ENCODE data around the gene KLK10. TPM values are rescaled to one million over a fixed set of nuclear protein-coding genes. Genes with fewer than 3 reads are reported as not detected.

Gene KLK10
- total RNA-seq, 1 experiment from 2014 or later: 33.6 TPM

GRCh38 chr19:50981587-50982146 lies 37.8 kb downstream of the KLK10 start (continued):
- TF ChIP-seq ZBTB33 (IDR thresholded peaks at IDR 0.05; ENCODE audit: extremely low read depth, insufficient replicate concordance, low read length): no peak
- TF ChIP-seq TCF7L2 (IDR thresholded peaks at IDR 0.05; ENCODE audit: borderline replicate concordance, extremely low read depth, insufficient read depth, insufficient read length): no peak
- TF ChIP-seq CTCF (IDR thresholded peaks at IDR 0.05 in 2 of 3, conservative IDR thresholded peaks at IDR 0.05 in 1 of 3; ENCODE audit: borderline replicate concordance in 1 of 3, insufficient read depth in 1 of 3, low read depth in 2 of 3, low read length in 2 of 3): no peak
- no peak for TF ChIP-seq EGR1 (IDR thresholded peaks at IDR 0.05; ENCODE audit: low read depth)
- TF ChIP-seq EZH2phosphoT487 (IDR thresholded peaks at IDR 0.05; ENCODE audit: borderline replicate concordance): no peak

- H3K9me3 ChIP-seq (ENCODE audit: control insufficient read depth in 1 of 2, insufficient read depth in 1 of 2, low read depth in 1 of 2, low read length in 2 of 2): no peaks in the 10 kb centered on the region
- H3K4me3 ChIP-seq (replicated peaks in 1 of 2; ENCODE audit: low read depth in 1 of 2, low read length in 2 of 2): no peak overlapping the region
- H3K79me2 ChIP-seq (ENCODE audit: insufficient read depth, low read length): no peaks in the 10 kb centered on the region
- DNase-seq (ENCODE audit: low read depth, low spot score) (no peak), ATAC-seq (no peak)
- no peak overlapping the region for H3K27ac ChIP-seq (ENCODE audit: low read depth, low read length)
- ChIA-PET CTCF (interaction anchor here (0.9 kb wide), 1 partner anchor 19 kb away, joined by 4 read pairs; no protein-coding TSS in a partner anchor), POLR2A (no interaction called here), RAD21 (ENCODE audit: low non-redundant PET in 1 of 2, low total read pairs in 2 of 2, uncharacterized antibody in 2 of 2, unreplicated experiment in 2 of 2) (no interaction called here)
- BruUV-seq (replicated peaks): no TSS peak
- H3K9me2 ChIP-seq (ENCODE audit: insufficient read depth): no peaks in the 10 kb centered on the region
- H3K4me2 ChIP-seq (ENCODE audit: low read length): no peak overlapping the region
- intact Hi-C loops (cut with micrococcal nuclease): no loop called here
- H3K27me3 ChIP-seq (ENCODE audit: insufficient read depth, low read length): no peaks in the 10 kb centered on the region
- no peaks in the 10 kb centered on the region for H4K20me1 ChIP-seq (ENCODE audit: insufficient read depth)
- H3K4me1 ChIP-seq (ENCODE audit: control insufficient read depth in 1 of 2, insufficient read depth in 2 of 2, low read length in 2 of 2): peaks cover 39 to 74% of the 10 kb centered on the region in 2 experiments
- no peak overlapping the region for H3K9ac ChIP-seq (ENCODE audit: low read length)
- no peak overlapping the region for H2AFZ ChIP-seq (ENCODE audit: low read depth, low read length, poor library complexity, severe bottlenecking)
- no peaks in the 10 kb centered on the region for H3K36me3 ChIP-seq (ENCODE audit: control insufficient read depth in 1 of 2, insufficient read depth in 2 of 2, low read length in 2 of 2)
- TF ChIP-seq TCF7L2 (IDR thresholded peaks at IDR 0.05; ENCODE audit: borderline replicate concordance, extremely low read depth, insufficient read depth, insufficient read length) (no peak), REST (IDR thresholded peaks at IDR 0.05; ENCODE audit: low read depth) (no peak), CBX3 (IDR thresholded peaks at IDR 0.05; ENCODE audit: low read depth) (no peak), ATF3 (IDR thresholded peaks at IDR 0.05) (no peak), ZFX (IDR thresholded peaks at IDR 0.05) (no peak), FOSL1 (IDR thresholded peaks at IDR 0.05; ENCODE audit: low read depth) (no peak), EZH2phosphoT487 (IDR thresholded peaks at IDR 0.05; ENCODE audit: borderline replicate concordance) (no peak), YY1 (IDR thresholded peaks at IDR 0.05; ENCODE audit: extremely low read depth, insufficient replicate concordance, low read depth, low read length) (no peak), SP1 (IDR thresholded peaks at IDR 0.05; ENCODE audit: low read depth) (no peak), EZH2 (IDR thresholded peaks at IDR 0.05) (no peak), SRF (IDR thresholded peaks at IDR 0.05; ENCODE audit: low read depth) (no peak), ELF1 (IDR thresholded peaks at IDR 0.05; ENCODE audit: borderline replicate concordance, low read depth) (no peak)
These were observed 39.3 kb downstream of the KLK10 start for GRCh38 chr19:50980208-50980607.
